OCI-LY1 (cell line): ENCODE data around the gene PEX1.
A peak's percentile ranks its signal among the peaks of the same experiment; 100 is the strongest.

Experiments
- H2AFZ ChIP-seq: fragments of 200-600 bp; sonication (generic), shearing (Covaris generic); 2 replicates; pipeline ENCODE4 v1.6.0; 2014; ENCODE audit warnings: antibody characterized with exemption, mild to moderate bottlenecking, low read length
- H3F3A ChIP-seq: fragments of 200-600 bp; sonication (generic), shearing (Covaris generic); 2 replicates; pipeline ENCODE4 v1.6.0; 2014; ENCODE audit warnings: mild to moderate bottlenecking, antibody characterized with exemption, low read length, moderate library complexity; ENCODE audit not compliant: insufficient read depth
- H3K27ac ChIP-seq: fragments of 200-600 bp; sonication (generic); 2 replicates; pipeline ENCODE4 v1.5.1; 2014; ENCODE audit warnings: low read length, mixed run types, mild to moderate bottlenecking, low read depth; ENCODE audit not compliant: poor library complexity, severe bottlenecking
- H3K27me3 ChIP-seq: fragments of 200-600 bp; sonication (generic); 2 replicates; pipeline ENCODE4 v1.6.0; 2014; ENCODE audit warnings: antibody characterized with exemption, mild to moderate bottlenecking, low read length, moderate library complexity; ENCODE audit not compliant: insufficient read depth
- H3K36me3 ChIP-seq: fragments of 200-600 bp; sonication (generic); 2 replicates; pipeline ENCODE4 v1.6.1; 2014; ENCODE audit warnings: mild to moderate bottlenecking, antibody characterized with exemption, low read length, moderate library complexity, mixed read lengths; ENCODE audit not compliant: insufficient read depth
- H3K4me1 ChIP-seq: fragments of 200-600 bp; sonication (generic); 2 replicates; pipeline ENCODE4 v1.5.1; 2014; ENCODE audit warnings: mild to moderate bottlenecking, low read length, moderate library complexity; ENCODE audit not compliant: insufficient read depth, severe bottlenecking
- H3K4me2 ChIP-seq: fragments of 200-600 bp; sonication (generic), shearing (Covaris generic); 2 replicates; pipeline ENCODE4 v1.6.1; 2014; ENCODE audit warnings: low read length
- H3K4me3 ChIP-seq: fragments of 200-600 bp; sonication (generic); 2 replicates; pipeline ENCODE4 v1.5.1; 2014; ENCODE audit warnings: low read length, low read depth, mild to moderate bottlenecking, mixed read lengths; ENCODE audit not compliant: poor library complexity, severe bottlenecking
- H3K79me2 ChIP-seq: fragments of 200-600 bp; shearing (Covaris generic); 2 replicates; pipeline ENCODE4 v1.6.1; 2016; ENCODE audit warnings: mixed run types, low read length, mixed read lengths; ENCODE audit not compliant: insufficient read depth
- H3K9ac ChIP-seq: fragments of 200-600 bp; sonication (generic), shearing (Covaris generic); 2 replicates; pipeline ENCODE4 v1.6.1; 2014; ENCODE audit warnings: mild to moderate bottlenecking, low read length, mixed read lengths
- H3K9me2 ChIP-seq: fragments of 200-600 bp; sonication (generic), shearing (Covaris generic); 2 replicates; pipeline ENCODE4 v1.6.1; 2014; ENCODE audit warnings: low read depth, mild to moderate bottlenecking, low read length, mixed read lengths
- H3K9me3 ChIP-seq: fragments of 200-600 bp; shearing (Covaris generic); 2 replicates; pipeline ENCODE4 v1.6.1; 2014; ENCODE audit warnings: low read length, mixed read lengths
- H4K20me1 ChIP-seq: fragments of 200-600 bp; sonication (generic), shearing (Covaris generic); 2 replicates; pipeline ENCODE4 v1.6.0; 2016; ENCODE audit warnings: mild to moderate bottlenecking, low read length; ENCODE audit not compliant: insufficient read depth
- CTCF ChIP-seq: fragments of 200-600 bp; sonication (generic), shearing (Covaris generic); IDR thresholded peaks from 2 replicates; pipeline ENCODE4 v1.5.1; 2017; ENCODE audit warnings: mild to moderate bottlenecking, antibody characterized with exemption, low read length, moderate library complexity, mixed read lengths
- EZH2 ChIP-seq: fragments of 200-600 bp; sonication (generic), shearing (Covaris generic); IDR thresholded peaks from 2 replicates; pipeline ENCODE4 v1.8.0; 2017; ENCODE audit warnings: borderline replicate concordance, mixed run types, mild to moderate bottlenecking, antibody characterized with exemption, low read length, moderate library complexity, mixed read lengths

Gene PEX1

GRCh38 chr7:92456236-92456635 lies 72.1 kb downstream of the PEX1 start:
- Histone ChIP-seq H3K27me3 (no peaks in the 10 kb centered on the region), H3K9ac (no peak overlapping the region), H3K27ac (no peak overlapping the region), H3K4me2 (no peak overlapping the region), H3K9me3 (no peaks in the 10 kb centered on the region), H2AFZ (no peak overlapping the region), H3F3A (no peaks in the 10 kb centered on the region), H3K36me3 (peaks cover 55% of the 10 kb centered on the region), H3K4me1 (peaks cover 5% of the 10 kb centered on the region), H3K79me2 (no peaks in the 10 kb centered on the region), H4K20me1 (no peaks in the 10 kb centered on the region), H3K4me3 (no peak overlapping the region), H3K9me2 (no peaks in the 10 kb centered on the region)
- TF ChIP-seq CTCF (no peak), EZH2 (no peak)

- no peak for TF ChIP-seq EZH2
- no peak for TF ChIP-seq CTCF
- Histone ChIP-seq H3F3A (peaks cover 6% of the 10 kb centered on the region; the same call in 1 of the 2 replicates), H3K27me3 (no peaks in the 10 kb centered on the region), H3K9me3 (no peaks in the 10 kb centered on the region), H2AFZ (no peak overlapping the region), H3K27ac (no peak overlapping the region), H3K4me1 (peaks cover 15% of the 10 kb centered on the region), H4K20me1 (no peaks in the 10 kb centered on the region), H3K4me2 (no peak overlapping the region), H3K79me2 (no peaks in the 10 kb centered on the region), H3K9ac (no peak overlapping the region), H3K9me2 (no peaks in the 10 kb centered on the region), H3K4me3 (no peak overlapping the region), H3K36me3 (peaks cover 68% of the 10 kb centered on the region)
Observed at GRCh38 chr7:92451645-92452044, 76.7 kb downstream of the PEX1 start.

- no peaks in the 10 kb centered on the region for H3K79me2 ChIP-seq
- peaks cover 15% of the 10 kb centered on the region for H3K4me1 ChIP-seq
- H3F3A ChIP-seq: peaks cover 6% of the 10 kb centered on the region; the same call in 1 of the 2 replicates
- H3K9me3 ChIP-seq: no peaks in the 10 kb centered on the region
- peak overlapping the region; percentile 70 for H3K4me2 ChIP-seq
- H3K9me2 ChIP-seq: no peaks in the 10 kb centered on the region
- no peaks in the 10 kb centered on the region for H4K20me1 ChIP-seq
- H3K4me3 ChIP-seq: peak overlapping the region; percentile 79
- peak overlapping the region; percentile 64 for H3K27ac ChIP-seq
- H3K27me3 ChIP-seq: no peaks in the 10 kb centered on the region
- TF ChIP-seq CTCF: peak; percentile 93
- TF ChIP-seq EZH2: no peak
- H3K9ac ChIP-seq: peak overlapping the region; percentile 92
- peaks cover 35% of the 10 kb centered on the region; the same call in 1 of the 2 replicates for H3K36me3 ChIP-seq
- peak overlapping the region; percentile 84 for H2AFZ ChIP-seq
Observed at GRCh38 chr7:92448205-92448747, 80.0 kb downstream of the PEX1 start.
